Measurements from ENCODE around the gene RNF215.

Gene RNF215

DNA sequence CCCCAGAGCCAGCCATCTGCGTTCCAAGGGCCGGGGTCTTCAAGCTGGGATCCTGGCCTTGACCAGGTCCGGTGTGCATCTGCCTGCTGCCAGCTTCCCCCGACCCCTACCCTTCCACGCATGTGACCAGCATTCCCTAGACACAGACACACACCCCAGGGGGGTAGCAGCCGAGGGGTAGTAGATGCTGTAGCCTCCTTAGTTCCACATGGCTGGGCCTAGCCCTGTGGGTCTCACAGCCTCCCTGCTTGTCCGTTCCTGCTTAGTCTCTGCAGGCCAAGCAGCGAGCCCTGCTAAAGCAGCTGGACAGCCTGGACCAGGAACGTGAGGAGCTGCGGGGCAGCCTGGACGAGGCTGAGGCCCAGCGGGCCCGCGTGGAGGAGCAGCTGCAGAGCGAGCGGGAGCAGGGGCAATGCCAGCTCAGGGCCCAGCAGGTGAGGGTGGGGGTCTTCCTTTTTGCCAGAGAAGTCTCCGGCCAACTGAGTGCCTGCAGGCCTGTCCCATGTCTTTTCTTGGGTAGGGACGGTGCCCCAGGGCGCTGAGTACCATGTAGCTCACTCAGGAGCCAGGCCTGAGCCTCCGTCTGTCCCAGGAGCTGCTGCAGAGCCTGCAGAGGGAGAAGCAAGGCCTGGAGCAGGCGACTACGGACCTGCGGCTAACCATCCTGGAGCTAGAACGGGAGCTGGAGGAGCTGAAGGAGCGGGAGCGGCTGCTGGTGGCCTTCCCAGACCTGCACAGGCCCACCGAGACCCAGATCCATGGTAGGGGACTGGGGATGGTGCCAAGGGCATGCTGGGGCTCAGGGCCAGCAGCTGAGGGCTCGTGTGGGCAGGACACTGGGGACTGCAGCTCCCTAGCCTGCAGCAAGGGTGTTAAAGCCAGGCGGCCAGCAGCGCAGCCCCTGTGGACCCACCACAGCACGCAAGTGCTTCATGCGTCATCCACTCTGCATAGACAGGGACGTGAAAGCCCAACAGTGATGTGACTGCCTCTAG is 13.6 kb downstream of the RNF215 start:
- no peak overlapping the region for H3K9ac ChIP-seq (ENCODE audit: low read length)
- H3K27me3 ChIP-seq (ENCODE audit: control insufficient read depth, insufficient read depth, low read length) = no peaks in the 10 kb centered on the region
- H3K4me1 ChIP-seq (ENCODE audit: control insufficient read depth, insufficient read depth, low read length) = no peaks in the 10 kb centered on the region
- peaks cover 24% of the 10 kb centered on the region for H3K36me3 ChIP-seq (ENCODE audit: control insufficient read depth, insufficient read depth, low read length)
- H3K27ac ChIP-seq (ENCODE audit: low read depth, low read length) = no peak overlapping the region
- no peaks in the 10 kb centered on the region for H3K9me3 ChIP-seq (ENCODE audit: control insufficient read depth, insufficient read depth, low read depth, low read length)
- no peak overlapping the region for H3K4me3 ChIP-seq (ENCODE audit: low read depth, low read length)

DNA sequence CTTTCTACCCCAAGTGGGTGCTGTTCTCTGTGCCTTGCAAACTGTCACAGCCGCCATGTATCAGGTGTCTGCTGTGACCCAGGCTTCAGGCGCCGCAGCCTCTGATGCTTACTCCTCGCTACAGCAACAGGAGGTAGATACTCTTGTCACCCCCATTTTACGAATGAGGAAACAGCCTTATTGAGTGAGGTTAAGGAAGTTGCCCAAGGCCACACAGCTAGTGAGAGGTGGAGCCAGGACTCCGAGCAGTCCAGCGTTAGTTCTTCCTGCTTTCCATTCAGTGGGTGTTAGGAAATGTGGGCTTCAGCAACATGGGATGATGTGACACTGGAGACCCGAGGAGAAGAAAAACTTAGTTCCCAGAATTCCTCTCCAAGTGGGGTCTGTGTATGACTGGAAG is 14.3 kb downstream of the RNF215 start:
- no peak overlapping the region for H3K27ac ChIP-seq (ENCODE audit: low read depth, low read length)
- no peaks in the 10 kb centered on the region for H3K27me3 ChIP-seq (ENCODE audit: control insufficient read depth, insufficient read depth, low read length)
- H3K9ac ChIP-seq (ENCODE audit: low read length) = no peak overlapping the region
- no peak overlapping the region for H3K4me3 ChIP-seq (ENCODE audit: low read depth, low read length)
- peaks cover 21% of the 10 kb centered on the region for H3K36me3 ChIP-seq (ENCODE audit: control insufficient read depth, insufficient read depth, low read length)
- no peaks in the 10 kb centered on the region for H3K9me3 ChIP-seq (ENCODE audit: control insufficient read depth, insufficient read depth, low read depth, low read length)
- H3K4me1 ChIP-seq (ENCODE audit: control insufficient read depth, insufficient read depth, low read length) = no peaks in the 10 kb centered on the region

DNA sequence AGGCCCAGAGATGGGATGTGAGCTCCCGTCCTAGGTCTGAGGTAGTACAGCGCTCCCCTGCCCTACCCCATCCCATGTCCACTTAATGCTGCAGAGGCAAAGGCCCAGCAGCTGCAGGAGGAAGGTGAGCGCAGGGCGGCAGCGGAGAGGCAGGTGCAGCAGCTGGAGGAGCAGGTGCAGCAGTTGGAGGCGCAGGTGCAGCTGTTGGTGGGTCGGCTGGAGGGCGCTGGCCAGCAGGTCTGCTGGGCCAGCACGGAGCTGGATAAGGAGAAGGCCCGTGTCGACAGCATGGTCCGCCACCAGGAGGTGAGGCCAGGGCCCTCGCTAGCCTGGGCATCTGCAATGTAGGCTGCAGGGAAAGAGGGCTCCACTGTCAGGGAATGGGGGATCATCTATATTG is 15.2 kb downstream of the RNF215 start:
- H3K27ac ChIP-seq (ENCODE audit: low read depth, low read length) = no peak overlapping the region
- H3K36me3 ChIP-seq (ENCODE audit: control insufficient read depth, insufficient read depth, low read length) = peaks cover 12% of the 10 kb centered on the region
- H3K9me3 ChIP-seq (ENCODE audit: control insufficient read depth, insufficient read depth, low read depth, low read length) = no peaks in the 10 kb centered on the region
- no peaks in the 10 kb centered on the region for H3K4me1 ChIP-seq (ENCODE audit: control insufficient read depth, insufficient read depth, low read length)
- no peak overlapping the region for H3K4me3 ChIP-seq (ENCODE audit: low read depth, low read length)
- no peaks in the 10 kb centered on the region for H3K27me3 ChIP-seq (ENCODE audit: control insufficient read depth, insufficient read depth, low read length)
- no peak overlapping the region for H3K9ac ChIP-seq (ENCODE audit: low read length)

DNA sequence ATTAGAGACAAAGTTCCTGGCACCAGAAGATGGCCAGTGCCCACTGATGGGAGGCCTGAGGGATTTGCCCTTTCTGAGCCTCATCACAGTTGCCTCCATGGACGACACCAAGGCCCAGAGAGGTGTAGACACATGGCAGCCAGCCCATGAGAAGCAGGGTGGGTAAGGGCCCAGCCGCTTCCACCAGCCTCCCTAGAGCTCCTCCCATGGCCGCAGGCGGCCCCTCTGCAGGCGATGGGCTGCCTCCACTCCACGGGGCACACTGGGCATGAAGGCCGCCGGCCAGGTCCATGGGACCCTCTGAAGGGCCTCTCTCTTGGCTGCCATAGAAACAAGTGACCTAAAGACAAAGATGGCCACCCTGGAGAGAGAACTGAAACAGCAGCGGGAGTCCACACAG is 15.9 kb downstream of the RNF215 start:
- Histone ChIP-seq H3K9ac (ENCODE audit: low read length) (no peak overlapping the region), H3K27ac (ENCODE audit: low read depth, low read length) (no peak overlapping the region), H3K4me1 (ENCODE audit: control insufficient read depth, insufficient read depth, low read length) (no peaks in the 10 kb centered on the region), H3K9me3 (ENCODE audit: control insufficient read depth, insufficient read depth, low read depth, low read length) (no peaks in the 10 kb centered on the region), H3K27me3 (ENCODE audit: control insufficient read depth, insufficient read depth, low read length) (no peaks in the 10 kb centered on the region), H3K4me3 (ENCODE audit: low read depth, low read length) (no peak overlapping the region), H3K36me3 (ENCODE audit: control insufficient read depth, insufficient read depth, low read length) (peaks cover 6% of the 10 kb centered on the region; the same call in 1 of the 2 replicates)

DNA sequence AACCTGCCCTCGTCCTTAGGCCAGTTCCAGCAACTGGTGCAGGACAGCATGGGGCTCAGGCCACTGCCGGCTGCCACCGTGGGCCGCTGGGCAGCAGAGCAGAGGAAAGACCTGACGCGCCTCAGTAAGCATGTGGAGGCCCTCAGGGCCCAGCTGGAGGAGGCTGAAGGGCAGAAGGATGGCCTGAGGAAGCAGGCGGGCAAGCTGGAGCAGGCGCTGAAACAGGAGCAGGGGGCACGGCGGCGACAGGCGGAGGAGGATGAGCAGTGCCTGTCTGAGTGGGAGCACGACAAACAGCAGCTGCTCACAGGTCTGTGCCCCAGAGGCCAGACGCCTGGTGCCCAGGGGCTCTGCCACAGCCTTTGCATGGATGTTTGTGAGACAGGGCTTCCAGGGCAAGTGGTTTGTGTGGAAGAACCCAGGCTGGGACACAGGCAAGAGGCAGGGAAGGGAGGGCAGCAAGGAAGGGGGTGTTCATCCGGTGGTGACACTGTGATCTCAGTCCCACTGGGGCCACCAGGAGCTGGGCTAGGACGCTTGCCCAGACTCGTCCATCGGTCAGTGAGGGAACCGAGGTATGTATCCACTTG is 16.5 kb downstream of the RNF215 start:
- Histone ChIP-seq H3K4me3 (ENCODE audit: low read depth, low read length) (no peak overlapping the region), H3K36me3 (ENCODE audit: control insufficient read depth, insufficient read depth, low read length) (peaks cover 10% of the 10 kb centered on the region; the same call in 1 of the 2 replicates), H3K4me1 (ENCODE audit: control insufficient read depth, insufficient read depth, low read length) (no peaks in the 10 kb centered on the region), H3K27ac (ENCODE audit: low read depth, low read length) (no peak overlapping the region), H3K9ac (ENCODE audit: low read length) (peak overlapping the region; percentile 25), H3K27me3 (ENCODE audit: control insufficient read depth, insufficient read depth, low read length) (no peaks in the 10 kb centered on the region), H3K9me3 (ENCODE audit: control insufficient read depth, insufficient read depth, low read depth, low read length) (no peaks in the 10 kb centered on the region)

DNA sequence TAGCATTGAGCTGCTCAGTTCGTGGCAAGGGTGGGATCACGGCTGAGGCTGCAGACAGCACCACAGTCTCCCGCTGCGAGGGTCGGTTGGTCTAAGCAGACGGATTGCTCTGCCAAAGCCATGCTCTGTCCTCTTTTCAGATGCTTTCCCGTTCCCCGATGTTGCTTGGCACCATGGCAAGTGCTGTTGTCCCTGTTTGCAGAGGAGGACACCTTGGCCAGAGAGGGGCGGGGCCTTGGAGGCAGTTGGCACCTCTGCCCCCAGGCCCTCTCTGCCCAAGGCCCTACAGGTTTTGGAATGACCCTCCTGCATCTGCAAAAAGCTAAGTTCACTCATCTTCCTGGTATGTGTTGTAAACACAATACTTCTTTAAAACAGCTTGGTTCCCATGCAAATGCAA is 18.8 kb downstream of the RNF215 start:
- Histone ChIP-seq H3K27ac (ENCODE audit: low read depth, low read length) (no peak overlapping the region), H3K36me3 (ENCODE audit: control insufficient read depth, insufficient read depth, low read length) (peaks cover 9% of the 10 kb centered on the region; the same call in 1 of the 2 replicates), H3K4me3 (ENCODE audit: low read depth, low read length) (no peak overlapping the region), H3K9ac (ENCODE audit: low read length) (no peak overlapping the region), H3K4me1 (ENCODE audit: control insufficient read depth, insufficient read depth, low read length) (no peaks in the 10 kb centered on the region), H3K9me3 (ENCODE audit: control insufficient read depth, insufficient read depth, low read depth, low read length) (no peaks in the 10 kb centered on the region), H3K27me3 (ENCODE audit: control insufficient read depth, insufficient read depth, low read length) (no peaks in the 10 kb centered on the region)

DNA sequence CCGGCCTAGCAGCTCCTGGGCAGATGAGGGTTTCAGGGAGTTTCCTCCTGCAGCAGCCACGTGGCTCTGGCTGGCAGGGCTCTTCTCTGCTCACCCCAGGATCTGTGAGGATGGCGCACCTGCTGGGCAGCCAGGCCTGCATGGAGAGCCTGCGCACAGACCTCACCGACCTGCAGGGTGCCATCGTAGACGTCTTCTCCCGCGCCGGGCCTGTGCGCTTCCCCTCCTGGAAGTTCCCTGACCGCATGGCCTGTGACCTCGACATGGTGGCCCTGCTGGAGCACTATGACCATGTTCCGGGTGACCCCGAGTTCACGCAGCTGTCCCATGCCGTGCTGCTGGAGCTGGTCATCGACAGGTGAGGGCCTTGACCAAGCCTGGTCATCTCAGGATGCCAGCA is 21.3 kb downstream of the RNF215 start:
- peaks cover 9% of the 10 kb centered on the region for H3K4me1 ChIP-seq (ENCODE audit: control insufficient read depth, insufficient read depth, low read length)
- no peak overlapping the region for H3K4me3 ChIP-seq (ENCODE audit: low read depth, low read length)
- no peak overlapping the region for H3K27ac ChIP-seq (ENCODE audit: low read depth, low read length)
- no peaks in the 10 kb centered on the region for H3K9me3 ChIP-seq (ENCODE audit: control insufficient read depth, insufficient read depth, low read depth, low read length)
- no peaks in the 10 kb centered on the region for H3K27me3 ChIP-seq (ENCODE audit: control insufficient read depth, insufficient read depth, low read length)
- H3K36me3 ChIP-seq (ENCODE audit: control insufficient read depth, insufficient read depth, low read length) = peaks cover 9% of the 10 kb centered on the region; the same call in 1 of the 2 replicates
- no peak overlapping the region for H3K9ac ChIP-seq (ENCODE audit: low read length)

DNA sequence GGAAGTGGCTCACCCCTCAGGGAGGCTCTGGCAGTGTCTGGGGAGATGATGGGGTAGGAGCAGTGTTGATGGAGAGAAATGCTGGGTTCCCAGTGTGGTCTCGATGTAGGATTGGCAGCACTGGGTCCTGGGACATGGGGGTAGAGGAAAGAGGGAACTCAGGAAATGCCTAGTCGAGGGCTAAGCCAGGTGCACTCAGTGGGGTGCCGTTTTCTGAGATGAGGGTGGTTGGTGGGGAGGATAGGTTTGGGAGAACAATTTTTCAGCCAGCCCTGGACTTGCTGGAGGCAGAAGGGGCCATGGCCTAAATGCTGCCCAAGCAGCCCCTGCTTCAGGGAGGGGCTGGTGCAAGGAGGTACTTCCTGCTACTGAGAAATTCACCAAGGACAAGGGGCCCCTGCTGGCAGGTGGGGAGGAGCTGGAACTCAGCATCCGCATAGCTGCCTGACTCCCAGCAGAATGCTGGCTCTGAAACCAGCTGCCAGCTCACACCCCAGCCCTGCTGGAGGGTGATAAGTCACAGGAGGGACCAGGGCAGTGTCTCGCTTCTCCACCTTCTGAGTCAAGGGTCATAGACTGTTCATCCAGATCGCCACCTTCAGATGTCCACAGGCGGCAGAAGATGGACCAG is 24.4 kb downstream of the RNF215 start:
- peaks cover 9% of the 10 kb centered on the region; the same call in 1 of the 2 replicates for H3K36me3 ChIP-seq (ENCODE audit: control insufficient read depth, insufficient read depth, low read length)
- H3K4me1 ChIP-seq (ENCODE audit: control insufficient read depth, insufficient read depth, low read length) = peaks cover 16% of the 10 kb centered on the region
- H3K9me3 ChIP-seq (ENCODE audit: control insufficient read depth, insufficient read depth, low read depth, low read length) = no peaks in the 10 kb centered on the region
- no peak overlapping the region for H3K27ac ChIP-seq (ENCODE audit: low read depth, low read length)
- no peak overlapping the region for H3K4me3 ChIP-seq (ENCODE audit: low read depth, low read length)
- H3K27me3 ChIP-seq (ENCODE audit: control insufficient read depth, insufficient read depth, low read length) = no peaks in the 10 kb centered on the region
- no peak overlapping the region for H3K9ac ChIP-seq (ENCODE audit: low read length)

DNA sequence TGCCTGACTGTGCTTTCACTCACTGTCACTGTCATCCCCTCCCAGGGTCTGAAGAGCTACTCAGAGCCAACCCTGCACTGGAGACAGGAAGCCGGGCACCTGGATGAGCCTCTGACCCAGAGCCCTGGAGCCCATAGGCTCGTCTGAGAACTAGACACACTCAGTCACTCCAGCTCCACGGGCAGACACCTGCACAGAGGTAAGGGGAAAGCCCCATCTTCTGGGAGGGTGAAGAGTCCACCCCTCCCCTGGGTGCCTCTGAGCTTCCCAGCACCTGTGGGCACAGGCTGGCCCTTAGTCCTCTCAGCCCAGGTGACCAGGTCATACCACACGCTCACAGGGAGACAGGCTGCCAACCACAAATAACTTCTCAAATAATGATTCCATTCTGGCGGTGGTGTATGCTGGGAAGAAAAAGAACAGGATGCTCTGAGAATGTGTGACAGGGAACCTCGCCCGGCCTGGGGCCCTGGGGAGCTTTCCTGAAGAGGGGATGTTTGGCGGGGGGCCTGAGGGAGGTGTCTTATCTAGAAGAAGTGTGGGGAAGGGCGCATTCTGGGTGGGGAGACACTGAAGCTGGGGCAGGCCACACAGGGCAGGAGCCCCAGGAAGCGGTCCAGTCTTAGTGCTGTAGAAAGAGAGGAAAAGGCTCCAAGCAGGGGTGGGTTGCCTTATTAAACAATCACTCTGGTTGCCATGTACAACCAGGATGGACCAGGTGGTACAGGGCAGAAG is 25.1 kb downstream of the RNF215 start:
- peaks cover 9% of the 10 kb centered on the region; the same call in 1 of the 2 replicates for H3K36me3 ChIP-seq (ENCODE audit: control insufficient read depth, insufficient read depth, low read length)
- H3K4me1 ChIP-seq (ENCODE audit: control insufficient read depth, insufficient read depth, low read length) = peaks cover 16% of the 10 kb centered on the region
- no peak overlapping the region for H3K27ac ChIP-seq (ENCODE audit: low read depth, low read length)
- no peak overlapping the region for H3K9ac ChIP-seq (ENCODE audit: low read length)
- H3K27me3 ChIP-seq (ENCODE audit: control insufficient read depth, insufficient read depth, low read length) = no peaks in the 10 kb centered on the region
- no peak overlapping the region for H3K4me3 ChIP-seq (ENCODE audit: low read depth, low read length)
- H3K9me3 ChIP-seq (ENCODE audit: control insufficient read depth, insufficient read depth, low read depth, low read length) = no peaks in the 10 kb centered on the region

DNA sequence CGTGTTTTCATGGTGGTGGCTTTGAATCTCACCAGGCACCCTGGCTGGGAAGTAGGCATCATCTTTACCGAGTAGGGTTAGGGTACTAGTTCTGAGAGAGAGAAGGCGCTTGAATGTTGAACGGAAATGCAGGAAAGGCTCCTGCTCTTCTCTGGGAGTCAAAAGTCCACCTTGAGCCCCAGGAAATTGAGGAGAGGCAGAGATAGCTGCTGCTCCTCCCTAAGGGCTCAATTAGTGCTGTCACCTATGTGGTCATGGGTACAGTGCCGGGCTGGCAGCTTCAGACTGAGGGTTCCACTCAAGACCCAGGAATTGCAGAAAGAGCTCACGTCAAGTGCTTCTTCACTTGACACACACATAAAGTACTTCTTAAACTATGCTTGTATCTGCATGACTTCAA is 28.7 kb downstream of the RNF215 start:
- Histone ChIP-seq H3K36me3 (ENCODE audit: control insufficient read depth, insufficient read depth, low read length) (0 out of 2 replicates have a peak, but pooled peaks cover 6% of the 10 kb centered on the region), H3K9me3 (ENCODE audit: control insufficient read depth, insufficient read depth, low read depth, low read length) (no peaks in the 10 kb centered on the region), H3K9ac (ENCODE audit: low read length) (no peak overlapping the region), H3K4me3 (ENCODE audit: low read depth, low read length) (peak overlapping the region; percentile 97), H3K4me1 (ENCODE audit: control insufficient read depth, insufficient read depth, low read length) (peaks cover 19% of the 10 kb centered on the region), H3K27me3 (ENCODE audit: control insufficient read depth, insufficient read depth, low read length) (no peaks in the 10 kb centered on the region), H3K27ac (ENCODE audit: low read depth, low read length) (no peak overlapping the region)
